Activated CD8-positive, alpha-beta T cell treated with anti-CD3 and anti-CD28 coated beads, Interleukin-2, amount 10 ng/mL, durations not matched to agents 7 days and 5 days (primary cell): ENCODE measurements around the gene AKAP13. TPM values are rescaled to one million over a fixed set of nuclear protein-coding genes. Genes with fewer than 3 reads are reported as not detected.

ENCODE experiments used
- ATAC-seq: fragments of 150-1000 bp; cut with Tn5 transposase; one replicate; pipeline ENCODE4 v1.10.0; 2021; ENCODE audit warnings: moderate library complexity
- CTCF ChIA-PET: fragments of 350-600 bp; sonication (Branson Sonifier 250); formaldehyde crosslinking; loops from one replicate; lab custom pipeline; 2021; ENCODE audit warnings: antibody characterized with exemption; lab: Charles Lee
- POLR2A ChIA-PET: fragments of 350-600 bp; sonication (Branson Sonifier 250); formaldehyde crosslinking; loops from one replicate; lab custom pipeline; 2021; ENCODE audit warnings: antibody characterized with exemption; lab: Charles Lee
- DNase-seq: peaks from one replicate; pipeline ENCODE4 v3.0.0-alpha.2; 2020
- H3K27ac Mint-ChIP-seq: one replicate; pipeline ENCODE4 v1.8.0; 2021; ENCODE audit warnings: mild to moderate bottlenecking, mixed read lengths
- H3K27me3 Mint-ChIP-seq: one replicate; pipeline ENCODE4 v1.8.0; 2021; ENCODE audit warnings: low read depth, mixed read lengths
- H3K36me3 Mint-ChIP-seq: one replicate; pipeline ENCODE4 v1.8.0; 2021; ENCODE audit warnings: low read depth, mixed read lengths
- H3K4me1 Mint-ChIP-seq: one replicate; pipeline ENCODE4 v1.8.0; 2021; ENCODE audit warnings: low read depth, mixed read lengths
- H3K4me3 Mint-ChIP-seq: one replicate; pipeline ENCODE4 v1.8.0; 2021; ENCODE audit warnings: mild to moderate bottlenecking, mixed read lengths
- H3K9me3 Mint-ChIP-seq: one replicate; pipeline ENCODE4 v1.8.0; 2022; ENCODE audit warnings: mixed read lengths; ENCODE audit not compliant: insufficient read depth
- total RNA-seq, 2 experiments: library from RNA; stranded (reverse); gene quantifications; one replicate each; pipeline ENCODE4 v1.2.3, GENCODE V29; 2021

AKAP13 gene
- total RNA-seq, 2 experiments from 2014 or later = 112 to 117 TPM

DNA sequence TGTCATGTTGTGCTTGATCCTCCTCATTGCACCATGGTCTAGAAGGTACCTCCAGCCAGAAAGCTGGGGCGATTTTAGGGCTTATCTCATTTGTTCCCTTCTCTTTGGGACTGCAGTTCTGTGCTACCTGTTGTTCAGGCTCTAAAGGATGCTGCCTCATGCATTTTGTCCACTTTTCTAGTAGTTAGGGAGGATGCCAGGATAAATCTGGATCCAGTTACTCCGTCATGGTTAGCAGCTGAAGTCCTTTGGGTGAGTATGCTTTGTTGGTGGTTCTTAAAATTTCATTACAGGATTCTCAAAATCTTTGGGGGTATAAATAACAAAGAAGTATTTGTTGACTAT lies 8.9 kb downstream of the AKAP13 start:
- no peaks in the 10 kb centered on the region for H3K27me3 Mint-ChIP-seq
- CTCF ChIA-PET = interaction anchor here (0.8 to 2.2 kb wide), 6 partner anchors 8 to 99 kb away, joined by 3 to 6 read pairs (median 4); no protein-coding TSS in a partner anchor
- H3K4me3 Mint-ChIP-seq = no peak overlapping the region

DNA sequence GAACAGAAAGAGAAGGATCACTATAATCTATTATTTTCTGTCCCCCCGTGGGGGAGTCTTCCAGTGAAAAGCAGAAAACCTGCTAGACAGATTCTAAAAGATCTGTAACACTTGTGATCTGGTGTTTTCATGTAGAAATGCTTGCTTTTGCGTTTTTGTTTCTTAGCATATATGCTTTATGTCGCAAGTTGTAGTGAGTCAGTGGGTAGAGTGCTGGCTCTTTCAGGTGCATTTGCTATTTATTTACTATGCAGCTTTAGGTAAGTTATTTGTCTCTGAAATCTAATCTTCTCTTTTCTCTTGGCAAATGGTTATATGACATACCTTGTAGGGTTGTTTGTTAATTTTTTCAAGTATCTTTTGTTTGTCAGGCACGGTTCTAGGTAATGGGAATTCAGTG lies 9.4 kb downstream of the AKAP13 start:
- Mint-ChIP-seq H3K4me1 (peaks cover 14% of the 10 kb centered on the region), H3K4me3 (no peak overlapping the region), H3K27me3 (no peaks in the 10 kb centered on the region), H3K9me3 (no peaks in the 10 kb centered on the region), H3K27ac (no peak overlapping the region), H3K36me3 (peaks cover 7% of the 10 kb centered on the region)
- DNase-seq (no peak), ATAC-seq (no peak)
- POLR2A ChIA-PET = no interaction called here
- CTCF ChIA-PET = interaction anchor here (1.1 to 2.2 kb wide), 3 partner anchors 24 to 100 kb away, joined by 3 to 6 read pairs (median 4); no protein-coding TSS in a partner anchor

More for the DNA sequence above, 8.9 kb downstream of the AKAP13 start:
- Mint-ChIP-seq H3K27ac (no peak overlapping the region), H3K36me3 (peaks cover 7% of the 10 kb centered on the region), H3K9me3 (no peaks in the 10 kb centered on the region), H3K4me1 (peaks cover 14% of the 10 kb centered on the region)
- no peak for DNase-seq
- ATAC-seq = no peak
- POLR2A ChIA-PET = interaction anchor here (0.7 kb wide), 1 partner anchor 16 kb away, joined by 3 read pairs; no protein-coding TSS in a partner anchor

DNA sequence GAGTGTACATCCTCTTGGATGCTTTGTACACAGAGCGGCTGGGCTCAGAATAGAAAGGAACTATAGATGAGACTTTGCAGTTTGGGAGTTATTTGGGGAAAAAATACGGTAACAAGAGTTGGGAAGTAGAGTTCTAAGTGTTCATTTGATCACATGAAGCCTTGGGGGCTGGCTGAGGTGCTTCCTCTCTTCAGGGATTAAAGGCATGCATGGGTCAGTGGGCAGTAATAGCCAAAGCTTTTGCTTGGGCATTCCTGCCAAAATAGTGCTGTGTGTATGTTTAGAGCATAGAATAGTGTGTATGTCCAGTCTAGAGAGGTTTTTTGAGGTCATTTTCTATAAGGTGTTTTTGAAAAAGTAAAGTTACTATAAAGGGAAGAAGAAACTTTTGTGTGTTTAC lies 12.8 kb downstream of the AKAP13 start:
- Mint-ChIP-seq H3K27ac (no peak overlapping the region), H3K9me3 (no peaks in the 10 kb centered on the region), H3K4me1 (peaks cover 9% of the 10 kb centered on the region), H3K36me3 (peaks cover 2% of the 10 kb centered on the region), H3K27me3 (no peaks in the 10 kb centered on the region), H3K4me3 (no peak overlapping the region)
- ATAC-seq (no peak), DNase-seq (no peak)
- ChIA-PET POLR2A (no interaction called here), CTCF (interaction anchor here (1.5 to 5.0 kb wide), 2 partner anchors 11 to 20 kb away, joined by 4 to 19 read pairs; no protein-coding TSS in a partner anchor)

DNA sequence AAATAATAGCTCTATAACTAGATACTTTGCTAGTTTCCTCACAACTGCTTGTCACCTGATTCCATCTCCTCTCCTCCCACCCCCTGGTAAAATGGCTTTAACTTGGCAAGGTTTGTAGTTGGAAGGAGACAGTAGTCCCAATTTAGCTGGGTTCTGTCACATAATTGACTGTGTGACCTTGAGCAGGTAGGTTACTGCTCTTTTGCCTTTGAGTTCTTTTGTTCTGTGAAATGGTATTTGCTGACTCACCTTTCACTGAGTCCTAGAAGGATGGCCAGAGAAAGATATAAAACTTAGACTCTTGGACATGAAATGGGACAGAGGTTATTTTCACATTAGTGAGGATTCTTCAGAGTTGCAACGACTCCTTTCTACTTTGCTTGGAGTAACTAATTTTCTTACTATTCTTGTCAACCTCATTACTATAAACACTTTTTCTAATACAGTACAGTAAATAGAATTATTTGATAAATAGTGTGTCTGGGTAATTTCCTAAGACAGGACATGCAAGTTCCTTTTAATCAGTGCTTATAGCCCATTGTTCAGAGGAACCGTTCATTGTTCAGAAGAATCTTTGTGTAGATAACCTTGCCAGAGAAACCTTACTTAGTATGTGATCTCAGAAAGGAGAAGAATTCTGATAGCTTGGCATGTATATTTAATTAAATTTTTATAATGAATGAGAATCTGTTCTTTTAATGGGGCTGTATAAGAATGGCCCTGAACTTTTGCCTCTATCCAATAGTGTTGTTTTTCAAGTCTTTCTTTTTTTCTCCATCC lies 14.3 kb downstream of the AKAP13 start:
- POLR2A ChIA-PET = no interaction called here
- CTCF ChIA-PET = interaction anchor here (1.3 to 5.0 kb wide), 2 partner anchors 11 to 19 kb away, joined by 3 to 19 read pairs; no protein-coding TSS in a partner anchor
- no peaks in the 10 kb centered on the region for H3K9me3 Mint-ChIP-seq
- no peak overlapping the region for H3K4me3 Mint-ChIP-seq
- peaks cover 10% of the 10 kb centered on the region for H3K4me1 Mint-ChIP-seq
- H3K27ac Mint-ChIP-seq = no peak overlapping the region
- peaks cover 2% of the 10 kb centered on the region for H3K36me3 Mint-ChIP-seq
- ATAC-seq (no peak), DNase-seq (no peak)
- H3K27me3 Mint-ChIP-seq = no peaks in the 10 kb centered on the region

GRCh38 chr15:85396554-85396953 lies 16.2 kb downstream of the AKAP13 start:
- Mint-ChIP-seq H3K36me3 (peaks cover 2% of the 10 kb centered on the region), H3K27me3 (no peaks in the 10 kb centered on the region), H3K27ac (no peak overlapping the region), H3K4me3 (no peak overlapping the region), H3K4me1 (peaks cover 18% of the 10 kb centered on the region), H3K9me3 (no peaks in the 10 kb centered on the region)
- POLR2A ChIA-PET = no interaction called here
- CTCF ChIA-PET = interaction anchor here (1.0 to 5.0 kb wide), 5 partner anchors 8 to 100 kb away, joined by 3 to 19 read pairs (median 3); no protein-coding TSS in a partner anchor
- ATAC-seq (no peak), DNase-seq (no peak)

- H3K27ac Mint-ChIP-seq = no peak overlapping the region
- ATAC-seq = no peak
- POLR2A ChIA-PET = no interaction called here
- no peaks in the 10 kb centered on the region for H3K27me3 Mint-ChIP-seq
- peaks cover 24% of the 10 kb centered on the region for H3K4me1 Mint-ChIP-seq
- peaks cover 2% of the 10 kb centered on the region for H3K36me3 Mint-ChIP-seq
- no peak overlapping the region for H3K4me3 Mint-ChIP-seq
- no peaks in the 10 kb centered on the region for H3K9me3 Mint-ChIP-seq
- CTCF ChIA-PET = interaction anchor here (0.6 to 5.0 kb wide), 6 partner anchors 8 to 101 kb away, joined by 3 to 19 read pairs (median 3); no protein-coding TSS in a partner anchor
- DNase-seq = no peak
Observed at GRCh38 chr15:85397151-85397550, 16.7 kb downstream of the AKAP13 start.

DNA sequence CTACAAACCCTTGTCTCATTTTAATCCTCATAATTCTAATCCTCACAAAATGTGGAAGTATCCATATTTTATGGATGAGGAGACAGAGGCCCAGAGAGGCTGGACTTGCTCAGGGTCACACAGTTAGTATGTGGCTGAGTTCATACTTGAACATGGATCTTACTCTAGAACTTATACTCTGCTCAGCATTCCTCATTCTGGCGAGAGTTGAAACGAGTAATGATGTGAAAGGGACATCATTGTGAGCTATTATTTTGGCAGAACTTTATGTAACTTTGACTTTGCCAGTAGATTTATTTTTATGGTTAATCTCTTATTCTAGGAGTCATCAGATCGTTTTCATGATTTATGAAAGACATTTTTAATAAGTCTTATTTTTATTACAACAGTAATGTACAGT lies 17.5 kb downstream of the AKAP13 start:
- ChIA-PET CTCF (interaction anchor here (0.6 to 5.0 kb wide), 4 partner anchors 14 to 101 kb away, joined by 3 to 19 read pairs (median 4); no protein-coding TSS in a partner anchor), POLR2A (no interaction called here)

DNA sequence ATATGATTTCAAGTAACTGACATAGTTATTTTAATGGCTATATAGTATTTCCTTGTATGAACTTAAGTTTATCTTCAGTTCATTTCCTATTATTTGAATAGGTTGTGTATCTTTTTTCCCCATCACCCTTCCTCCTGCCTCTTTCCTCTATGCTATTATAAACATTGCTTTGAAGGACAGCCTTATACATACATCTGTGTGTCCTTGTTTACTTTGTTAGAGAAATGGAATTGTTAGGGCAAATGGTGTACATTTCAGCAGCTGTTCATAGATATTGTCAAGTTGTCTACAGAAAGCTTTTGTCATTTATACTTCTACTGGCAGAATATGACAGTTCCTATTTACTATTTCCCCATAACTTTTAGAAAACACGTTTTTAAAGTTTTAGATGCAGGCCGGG lies 18.4 kb downstream of the AKAP13 start:
- no peak for DNase-seq
- Mint-ChIP-seq H3K36me3 (peaks cover 1% of the 10 kb centered on the region), H3K4me1 (peaks cover 23% of the 10 kb centered on the region), H3K9me3 (no peaks in the 10 kb centered on the region), H3K27me3 (no peaks in the 10 kb centered on the region), H3K27ac (no peak overlapping the region), H3K4me3 (no peak overlapping the region)
- no peak for ATAC-seq
- ChIA-PET POLR2A (no interaction called here), CTCF (no interaction called here)

More for the DNA sequence above, 17.5 kb downstream of the AKAP13 start:
- ATAC-seq (no peak), DNase-seq (no peak)
- Mint-ChIP-seq H3K4me1 (peaks cover 27% of the 10 kb centered on the region), H3K27ac (no peak overlapping the region), H3K27me3 (no peaks in the 10 kb centered on the region), H3K9me3 (no peaks in the 10 kb centered on the region), H3K36me3 (peaks cover 1% of the 10 kb centered on the region), H3K4me3 (no peak overlapping the region)

- Mint-ChIP-seq H3K36me3 (peaks cover 3% of the 10 kb centered on the region), H3K27me3 (no peaks in the 10 kb centered on the region), H3K27ac (no peak overlapping the region), H3K4me1 (peaks cover 30% of the 10 kb centered on the region), H3K9me3 (no peaks in the 10 kb centered on the region), H3K4me3 (no peak overlapping the region)
- ChIA-PET POLR2A (no interaction called here), CTCF (interaction anchor here (1.0 to 6.5 kb wide), 2 partner anchors 14 to 97 kb away, joined by 3 to 61 read pairs; no protein-coding TSS in a partner anchor)
- ATAC-seq (no peak), DNase-seq (no peak)
Observed at GRCh38 chr15:85399627-85400026, 19.2 kb downstream of the AKAP13 start.

DNA sequence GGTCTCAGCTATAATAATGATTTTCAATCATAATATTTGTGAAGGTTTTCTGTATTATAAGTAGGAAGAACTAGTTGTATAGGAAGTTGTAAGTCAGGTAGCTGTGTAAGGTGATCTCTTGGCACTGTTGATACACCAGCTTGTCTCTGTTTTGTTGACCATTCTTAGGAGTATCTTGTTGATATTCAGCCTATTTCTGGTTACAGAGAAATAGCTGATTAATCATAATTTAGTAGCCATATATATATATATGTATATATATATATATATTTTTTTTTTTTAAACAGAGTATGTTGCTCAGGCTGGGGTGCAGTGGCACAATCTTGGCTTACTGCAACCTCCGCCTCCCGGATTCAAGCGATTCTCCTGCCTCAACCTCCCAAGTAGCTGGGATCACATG lies 20.2 kb downstream of the AKAP13 start:
- ChIA-PET POLR2A (no interaction called here), CTCF (interaction anchor here (1.0 to 6.5 kb wide), 2 partner anchors 13 to 98 kb away, joined by 3 to 61 read pairs; no protein-coding TSS in a partner anchor)
- Mint-ChIP-seq H3K36me3 (peaks cover 3% of the 10 kb centered on the region), H3K9me3 (no peaks in the 10 kb centered on the region), H3K4me3 (no peak overlapping the region), H3K27me3 (no peaks in the 10 kb centered on the region), H3K4me1 (peaks cover 40% of the 10 kb centered on the region), H3K27ac (no peak overlapping the region)
- no peak for DNase-seq
- no peak for ATAC-seq

GRCh38 chr15:85401108-85401774 lies 20.8 kb downstream of the AKAP13 start:
- Mint-ChIP-seq H3K27ac (no peak overlapping the region), H3K4me3 (no peak overlapping the region), H3K4me1 (peaks cover 43% of the 10 kb centered on the region), H3K9me3 (no peaks in the 10 kb centered on the region), H3K27me3 (no peaks in the 10 kb centered on the region), H3K36me3 (peaks cover 3% of the 10 kb centered on the region)
- no peak for DNase-seq
- POLR2A ChIA-PET = no interaction called here
- no peak for ATAC-seq
- CTCF ChIA-PET = interaction anchor here (0.6 to 6.5 kb wide), 4 partner anchors 12 to 830 kb away, joined by 3 to 61 read pairs (median 3); no protein-coding TSS in a partner anchor
